H1 (cell line): ENCODE measurements around the gene MACROD1. TPM values are rescaled to one million over a fixed set of nuclear protein-coding genes. Genes with fewer than 3 reads are reported as not detected.

Source experiments
- POLR2AphosphoS5 ChIP-seq: IDR thresholded peaks from 2 replicates; pipeline ENCODE4 v1.6.1; 2011; ENCODE audit warnings: low read depth, low read length
- RAD21 ChIP-seq, 2 experiments: IDR thresholded peaks in 1 of 2; conservative IDR thresholded peaks in 1 of 2; 2 replicates each; pipeline ENCODE4 v1.6.1; 2011; ENCODE audit warnings: low read depth in 2 of 2, low read length in 2 of 2, improper control_type of control experiment in 1 of 2, inconsistent platforms in 1 of 2, mild to moderate bottlenecking in 1 of 2, moderate library complexity in 1 of 2
- SUZ12 ChIP-seq: fragments of 200-600 bp; sonication (generic); IDR thresholded peaks from 2 replicates; pipeline ENCODE4 v1.6.1; 2012; ENCODE audit warnings: mild to moderate bottlenecking, inconsistent platforms, low read length, moderate library complexity, mixed read lengths
- polyA plus RNA-seq, 7 experiments: library from polyadenylated mRNA; depleted of rRNA in 3 of 7; stranded (reverse) in 5 of 7; unstranded in 2 of 7; fragments of >200 nt in 5 of 7; fragments of 200-250 nt in 2 of 7; gene quantifications; 1 replicate in 5 of 7; 2 replicates in 1 of 7; 4 replicates in 1 of 7; pipeline versions ENCODE4 v1.2.1 to v1.2.3, GENCODE V29; 2011 to 2013; ENCODE audit warnings: missing spikeins in 2 of 7, mixed read lengths in 2 of 7
- total RNA-seq: library from RNA; stranded (reverse); fragmentation: NEBNext Ultra II Directional; extraction: Animal tissue kit (Norgen Biotek cat#: 25700); gene quantifications from 2 replicates; pipeline ENCODE4 v1.2.1, GENCODE V29; 2021

MACROD1 gene
- total and polyA plus RNA-seq, 2 of the 8 experiments (the other 6 are each of a cell fraction or from before 2014, with no cell fraction given) = 19.5 to 34.1 TPM

- TF ChIP-seq RAD21 (IDR thresholded peaks at IDR 0.05 in 1 of 2, conservative IDR thresholded peaks at IDR 0.05 in 1 of 2; ENCODE audit: low read depth in 2 of 2, low read length in 2 of 2) = no peak
- no peak for TF ChIP-seq POLR2AphosphoS5
- no peak for TF ChIP-seq SUZ12
- TF ChIP-seq, all 59 proteins: peak for 0
Measured at GRCh38 chr11:64114231-64114630, 51.7 kb downstream of the MACROD1 start (continued).
